GM18861 (cell line): ENCODE data around the gene CD5L.

Experiments
- ATAC-seq: cut with Tn5 transposase; IDR thresholded peaks from one replicate; pipeline ENCODE4 v1.9.1; 2021; ENCODE audit not compliant: unreplicated experiment

Gene CD5L

GRCh38 chr1:157819215-157819614 lies 22.4 kb downstream of the CD5L start:
- no peak for ATAC-seq

- ATAC-seq, result no peak
Observed at GRCh38 chr1:157813269-157813668, 28.3 kb downstream of the CD5L start.

GRCh38 chr1:157806431-157807149 lies 35.0 kb downstream of the CD5L start:
- peak; percentile 88 for ATAC-seq

GRCh38 chr1:157803851-157804250 lies 37.8 kb downstream of the CD5L start:
- no peak for ATAC-seq

- ATAC-seq, result no peak
Observed at GRCh38 chr1:157799996-157800395, 41.6 kb downstream of the CD5L start.

GRCh38 chr1:157798211-157798610 lies 43.4 kb downstream of the CD5L start:
- ATAC-seq, result no peak

GRCh38 chr1:157785248-157785647 lies 56.4 kb downstream of the CD5L start:
- no peak for ATAC-seq

GRCh38 chr1:157784801-157785200 lies 56.8 kb downstream of the CD5L start:
- no peak for ATAC-seq

GRCh38 chr1:157782931-157783330 lies 58.7 kb downstream of the CD5L start:
- no peak for ATAC-seq

- ATAC-seq, result no peak
Observed at GRCh38 chr1:157781048-157781447, 60.6 kb downstream of the CD5L start.
